Muscle layer of duodenum (tissue), 2 donors: ENCODE data around the gene CHIA.

Experiments used
- H3K27ac ChIP-seq: one replicate; pipeline ENCODE4 v1.7.0; 2013; ENCODE audit warnings: mild to moderate bottlenecking, low read length
- H3K27me3 ChIP-seq: one replicate; pipeline ENCODE4 v1.7.0; 2013; ENCODE audit warnings: low read depth, mild to moderate bottlenecking, control low read depth, low read length
- H3K36me3 ChIP-seq, 2 donors: one replicate each; pipeline ENCODE4 v1.7.0; 2013; ENCODE audit warnings: low read length in 2 of 2, control low read depth in 1 of 2, mild to moderate bottlenecking in 1 of 2; ENCODE audit not compliant: insufficient read depth in 2 of 2, control insufficient read depth in 1 of 2
- H3K4me1 ChIP-seq, 2 donors: one replicate each; pipeline ENCODE4 v1.7.0; 2013; ENCODE audit warnings: low read length in 2 of 2, mild to moderate bottlenecking in 2 of 2, control low read depth in 1 of 2, moderate library complexity in 1 of 2; ENCODE audit not compliant: insufficient read depth in 2 of 2, control insufficient read depth in 1 of 2
- H3K4me3 ChIP-seq, 2 donors: one replicate each; pipeline ENCODE4 v1.7.0; 2013; ENCODE audit warnings: low read length in 2 of 2, low read depth in 1 of 2, mild to moderate bottlenecking in 1 of 2
- H3K9me3 ChIP-seq, 2 donors: one replicate each; pipeline ENCODE4 v1.7.0; 2013; ENCODE audit warnings: low read length in 2 of 2, control low read depth in 1 of 2, mild to moderate bottlenecking in 1 of 2; ENCODE audit not compliant: control insufficient read depth in 1 of 2
- donor health status: healthy.

CHIA gene

DNA sequence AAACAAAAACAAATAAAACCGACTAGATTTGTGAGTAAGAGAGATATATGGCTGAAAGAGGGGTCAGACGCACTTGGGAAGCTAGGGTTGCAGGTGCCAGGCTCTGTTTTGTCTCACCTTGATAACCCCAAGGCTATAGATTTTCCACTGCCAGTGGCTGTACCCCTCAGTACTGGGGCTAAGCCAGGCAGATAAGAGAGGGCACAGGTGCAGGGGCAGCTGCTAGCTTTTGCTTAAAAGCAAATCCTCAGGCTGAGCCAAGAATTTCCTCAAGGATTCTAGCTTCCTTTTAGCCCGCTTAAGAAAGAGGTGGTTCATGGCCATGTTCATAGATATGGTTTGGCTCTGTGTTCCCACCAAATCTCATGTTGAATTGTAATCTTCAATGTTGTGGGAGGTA is 79.0 kb downstream of the CHIA start:
- no peaks in the 10 kb centered on the region for H3K27me3 ChIP-seq
- no peak overlapping the region for H3K27ac ChIP-seq
- H3K4me3 ChIP-seq, result no peak overlapping the region

More for the DNA sequence above, 79.0 kb downstream of the CHIA start:
- Histone ChIP-seq H3K36me3 (no peaks in the 10 kb centered on the region), H3K9me3 (no peaks in the 10 kb centered on the region), H3K4me1 (no peaks in the 10 kb centered on the region)
